H1 (cell line): ENCODE results near the gene VPS35L. TPM values are rescaled to one million over a fixed set of nuclear protein-coding genes. Genes with fewer than 3 reads are reported as not detected.

Source experiments
- ASH2L ChIP-seq: fragments of 200-600, 300-600 bp; sonication (generic); IDR thresholded peaks from one replicate; pipeline ENCODE4 v1.7.1; 2017; ENCODE audit warnings: low read length
- BRCA1 ChIP-seq: IDR thresholded peaks from 2 replicates; pipeline ENCODE4 v1.6.1; 2012; ENCODE audit warnings: low read depth, low read length, improper control_type of control experiment
- CHD7 ChIP-seq: fragments of 300-600 bp; sonication (generic); IDR thresholded peaks from 2 replicates; pipeline ENCODE4 v1.7.1; 2012; ENCODE audit warnings: low read length, moderate library complexity, mild to moderate bottlenecking, inconsistent platforms; ENCODE audit not compliant: insufficient replicate concordance
- MAFK ChIP-seq: IDR thresholded peaks from 2 replicates; pipeline ENCODE4 v1.6.1; 2012; ENCODE audit warnings: low read depth, mild to moderate bottlenecking, improper control_type of control experiment, low read length
- SP1 ChIP-seq: IDR thresholded peaks from 2 replicates; pipeline ENCODE4 v1.6.1; 2011; ENCODE audit warnings: low read depth, low read length
- polyA plus RNA-seq, 7 experiments: library from polyadenylated mRNA; depleted of rRNA in 3 of 7; stranded (reverse) in 5 of 7; unstranded in 2 of 7; fragments of >200 nt in 5 of 7; fragments of 200-250 nt in 2 of 7; gene quantifications; 1 replicate in 5 of 7; 2 replicates in 1 of 7; 4 replicates in 1 of 7; pipeline versions ENCODE4 v1.2.1 to v1.2.3, GENCODE V29; 2011 to 2013; ENCODE audit warnings: missing spikeins in 2 of 7, mixed read lengths in 2 of 7
- total RNA-seq: library from RNA; stranded (reverse); fragmentation: NEBNext Ultra II Directional; extraction: Animal tissue kit (Norgen Biotek cat#: 25700); gene quantifications from 2 replicates; pipeline ENCODE4 v1.2.1, GENCODE V29; 2021

VPS35L gene
- total and polyA plus RNA-seq, 2 of the 8 experiments (the other 6 are each of a cell fraction or from before 2014, with no cell fraction given), result 31.5 to 57.1 TPM

GRCh38 chr16:19560078-19560477 lies 4.6 kb downstream of the VPS35L start (continued):
- TF ChIP-seq CHD7 (no peak), MAFK (no peak), SP1 (no peak), ASH2L (no peak), BRCA1 (no peak)
